Stimulated activated memory B cell treated with anti-CD40 and anti-IgM and Interleukin-4, amounts not matched to agents 10 μg/mL and 1 μg/mL and 100 μg/mL, for 72 hours (primary cell): ENCODE measurements around the gene ITGAE.
A peak's percentile ranks its signal among the peaks of the same experiment; 100 is the strongest.

Experiments
- ATAC-seq: fragments of 150-1000 bp; cut with Tn5 transposase; 2 replicates; pipeline ENCODE4 v1.10.0; 2021
- H3K27ac Mint-ChIP-seq: one replicate; pipeline ENCODE4 v1.8.0; 2022; ENCODE audit warnings: mild to moderate bottlenecking, mixed read lengths
- H3K27me3 Mint-ChIP-seq: one replicate; pipeline ENCODE4 v1.8.0; 2022; ENCODE audit warnings: mixed read lengths
- H3K36me3 Mint-ChIP-seq: one replicate; pipeline ENCODE4 v1.8.0; 2022; ENCODE audit warnings: mixed read lengths
- H3K4me1 Mint-ChIP-seq: one replicate; pipeline ENCODE4 v1.8.0; 2022; ENCODE audit warnings: mixed read lengths
- H3K4me3 Mint-ChIP-seq: one replicate; pipeline ENCODE4 v1.8.0; 2022; ENCODE audit warnings: mild to moderate bottlenecking, moderate library complexity, mixed read lengths
- H3K9me3 Mint-ChIP-seq: one replicate; pipeline ENCODE4 v1.8.0; 2022; ENCODE audit warnings: mixed read lengths

ITGAE gene

GRCh38 chr17:3808701-3809100 lies 7.7 kb upstream of the ITGAE start:
- ATAC-seq = no peak
- peak overlapping the region; percentile 74 for H3K27ac Mint-ChIP-seq
- H3K4me3 Mint-ChIP-seq = no peak overlapping the region
- peaks cover 50% of the 10 kb centered on the region for H3K36me3 Mint-ChIP-seq
- H3K9me3 Mint-ChIP-seq = no peaks in the 10 kb centered on the region
- H3K4me1 Mint-ChIP-seq = peaks cover 55% of the 10 kb centered on the region
- H3K27me3 Mint-ChIP-seq = no peaks in the 10 kb centered on the region

GRCh38 chr17:3805581-3805980 lies 4.6 kb upstream of the ITGAE start:
- Mint-ChIP-seq H3K27ac (peak overlapping the region; percentile 100), H3K27me3 (no peaks in the 10 kb centered on the region), H3K36me3 (peaks cover 36% of the 10 kb centered on the region)

GRCh38 chr17:3804503-3804931 lies 3.5 kb upstream of the ITGAE start:
- Mint-ChIP-seq H3K36me3 (peaks cover 28% of the 10 kb centered on the region), H3K4me3 (peak overlapping the region; percentile 69), H3K9me3 (no peaks in the 10 kb centered on the region), H3K27me3 (no peaks in the 10 kb centered on the region), H3K4me1 (peaks cover 61% of the 10 kb centered on the region), H3K27ac (peak overlapping the region; percentile 100)
- ATAC-seq = peak; percentile 94

More at GRCh38 chr17:3805581-3805980, 4.6 kb upstream of the ITGAE start:
- Mint-ChIP-seq H3K9me3 (no peaks in the 10 kb centered on the region), H3K4me1 (peaks cover 61% of the 10 kb centered on the region), H3K4me3 (no peak overlapping the region)
- no peak for ATAC-seq

- peak overlapping the region; percentile 100 for H3K27ac Mint-ChIP-seq
- H3K36me3 Mint-ChIP-seq = peaks cover 26% of the 10 kb centered on the region
- peak overlapping the region; percentile 62 for H3K4me3 Mint-ChIP-seq
- no peaks in the 10 kb centered on the region for H3K9me3 Mint-ChIP-seq
- H3K4me1 Mint-ChIP-seq = peaks cover 67% of the 10 kb centered on the region
- no peak for ATAC-seq
- no peaks in the 10 kb centered on the region for H3K27me3 Mint-ChIP-seq
Measured at GRCh38 chr17:3803308-3803640, 2.3 kb upstream of the ITGAE start.

GRCh38 chr17:3802461-3803307 lies 1.7 kb upstream of the ITGAE start:
- Mint-ChIP-seq H3K9me3 (no peaks in the 10 kb centered on the region), H3K4me1 (peaks cover 70% of the 10 kb centered on the region), H3K27ac (peak overlapping the region; percentile 100), H3K27me3 (no peaks in the 10 kb centered on the region), H3K4me3 (no peak overlapping the region), H3K36me3 (peaks cover 28% of the 10 kb centered on the region)
- no peak for ATAC-seq

- Mint-ChIP-seq H3K36me3 (peaks cover 23% of the 10 kb centered on the region), H3K27me3 (no peaks in the 10 kb centered on the region), H3K4me3 (no peak overlapping the region), H3K4me1 (peaks cover 75% of the 10 kb centered on the region), H3K27ac (peak overlapping the region; percentile 99), H3K9me3 (no peaks in the 10 kb centered on the region)
- ATAC-seq = no peak
Measured at GRCh38 chr17:3801792-3802191, 804 bp upstream of the ITGAE start.

GRCh38 chr17:3801347-3801746 lies 359 bp upstream of the ITGAE start:
- peak overlapping the region; percentile 99 for H3K27ac Mint-ChIP-seq
- peaks cover 79% of the 10 kb centered on the region for H3K4me1 Mint-ChIP-seq

GRCh38 chr17:3799181-3799945 lies 1.6 kb downstream of the ITGAE start:
- Mint-ChIP-seq H3K4me3 (no peak overlapping the region), H3K36me3 (peaks cover 22% of the 10 kb centered on the region), H3K27ac (peak overlapping the region; percentile 99), H3K9me3 (no peaks in the 10 kb centered on the region), H3K27me3 (no peaks in the 10 kb centered on the region), H3K4me1 (peaks cover 86% of the 10 kb centered on the region)
- ATAC-seq = no peak

More at GRCh38 chr17:3801347-3801746, 359 bp upstream of the ITGAE start:
- Mint-ChIP-seq H3K4me3 (no peak overlapping the region), H3K27me3 (no peaks in the 10 kb centered on the region), H3K36me3 (peaks cover 22% of the 10 kb centered on the region), H3K9me3 (no peaks in the 10 kb centered on the region)
- ATAC-seq = no peak

GRCh38 chr17:3798273-3799180 lies 2.5 kb downstream of the ITGAE start:
- no peaks in the 10 kb centered on the region for H3K9me3 Mint-ChIP-seq
- peak overlapping the region; percentile 99 for H3K27ac Mint-ChIP-seq
- H3K27me3 Mint-ChIP-seq = no peaks in the 10 kb centered on the region
- H3K4me3 Mint-ChIP-seq = peak overlapping the region; percentile 75
- peaks cover 79% of the 10 kb centered on the region for H3K4me1 Mint-ChIP-seq
- peaks cover 22% of the 10 kb centered on the region for H3K36me3 Mint-ChIP-seq
- peak; percentile 71 for ATAC-seq

- peaks cover 69% of the 10 kb centered on the region for H3K4me1 Mint-ChIP-seq
- H3K36me3 Mint-ChIP-seq = peaks cover 11% of the 10 kb centered on the region
- no peaks in the 10 kb centered on the region for H3K9me3 Mint-ChIP-seq
- peak overlapping the region; percentile 99 for H3K27ac Mint-ChIP-seq
- ATAC-seq = peak; percentile 66
- no peaks in the 10 kb centered on the region for H3K27me3 Mint-ChIP-seq
- H3K4me3 Mint-ChIP-seq = peak overlapping the region; percentile 6
Measured at GRCh38 chr17:3796822-3797170, 4.2 kb downstream of the ITGAE start.

- H3K36me3 Mint-ChIP-seq = peaks cover 11% of the 10 kb centered on the region
- peak overlapping the region; percentile 6 for H3K4me3 Mint-ChIP-seq
- peak overlapping the region; percentile 99 for H3K27ac Mint-ChIP-seq
- H3K4me1 Mint-ChIP-seq = peaks cover 74% of the 10 kb centered on the region
- no peaks in the 10 kb centered on the region for H3K9me3 Mint-ChIP-seq
- peak; percentile 87 for ATAC-seq
- H3K27me3 Mint-ChIP-seq = no peaks in the 10 kb centered on the region
Measured at GRCh38 chr17:3796110-3796821, 4.7 kb downstream of the ITGAE start.

GRCh38 chr17:3795390-3796102 lies 5.4 kb downstream of the ITGAE start:
- peak overlapping the region; percentile 33 for H3K4me3 Mint-ChIP-seq
- ATAC-seq = peak; percentile 35
- H3K27ac Mint-ChIP-seq = peak overlapping the region; percentile 99
- no peaks in the 10 kb centered on the region for H3K9me3 Mint-ChIP-seq
- H3K27me3 Mint-ChIP-seq = no peaks in the 10 kb centered on the region
- peaks cover 11% of the 10 kb centered on the region for H3K36me3 Mint-ChIP-seq
- peaks cover 69% of the 10 kb centered on the region for H3K4me1 Mint-ChIP-seq

GRCh38 chr17:3794557-3795389 lies 6.2 kb downstream of the ITGAE start:
- Mint-ChIP-seq H3K4me1 (peaks cover 61% of the 10 kb centered on the region), H3K36me3 (peaks cover 11% of the 10 kb centered on the region), H3K4me3 (peak overlapping the region; percentile 33), H3K27me3 (no peaks in the 10 kb centered on the region), H3K27ac (peak overlapping the region; percentile 99), H3K9me3 (no peaks in the 10 kb centered on the region)
- ATAC-seq = peak; percentile 47
